Measurements from ENCODE around the gene SAMD11.

The SAMD11 gene

DNA sequence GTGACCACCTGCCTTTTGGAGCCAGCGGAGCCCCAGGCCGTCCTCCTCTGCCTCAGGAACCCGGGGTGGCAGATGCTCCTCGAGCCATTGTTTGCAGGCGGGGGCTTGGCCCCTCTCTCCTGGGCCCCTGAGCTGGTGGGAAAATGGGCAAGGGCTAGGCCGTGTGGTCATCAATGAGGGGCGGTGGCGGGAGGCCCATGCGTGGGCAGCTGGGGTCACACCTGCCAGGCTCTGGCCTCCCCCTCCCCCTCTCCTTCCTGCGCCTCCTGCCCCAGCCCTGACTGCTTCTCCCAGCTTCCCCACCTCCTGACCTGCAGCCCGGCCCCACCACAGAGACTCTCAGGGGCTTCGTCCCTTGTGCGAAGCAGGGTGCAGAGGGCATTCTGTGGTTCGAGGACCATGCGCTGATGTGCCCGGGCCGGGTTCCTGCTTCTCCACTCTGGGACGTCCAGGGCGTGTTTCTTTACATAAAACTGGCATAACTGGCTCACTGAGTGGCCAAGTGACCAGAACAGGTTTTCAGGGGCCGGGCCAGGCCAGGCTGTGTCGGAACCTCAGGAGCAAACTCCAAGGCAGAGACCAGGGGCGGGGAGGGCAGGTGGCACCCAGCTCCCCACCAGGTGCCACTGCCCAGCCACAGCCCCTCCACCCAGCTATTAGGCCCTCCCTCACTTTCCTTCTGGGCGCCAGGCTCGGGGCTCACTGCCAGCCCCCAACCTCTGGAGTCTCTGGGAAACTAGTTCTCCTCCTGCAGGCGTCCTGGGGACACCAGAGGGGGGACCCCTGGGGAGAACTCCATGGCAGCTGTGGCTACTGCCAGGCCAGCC, 9.3 kb downstream of the SAMD11 start:
- DNase-seq = no peak

DNA sequence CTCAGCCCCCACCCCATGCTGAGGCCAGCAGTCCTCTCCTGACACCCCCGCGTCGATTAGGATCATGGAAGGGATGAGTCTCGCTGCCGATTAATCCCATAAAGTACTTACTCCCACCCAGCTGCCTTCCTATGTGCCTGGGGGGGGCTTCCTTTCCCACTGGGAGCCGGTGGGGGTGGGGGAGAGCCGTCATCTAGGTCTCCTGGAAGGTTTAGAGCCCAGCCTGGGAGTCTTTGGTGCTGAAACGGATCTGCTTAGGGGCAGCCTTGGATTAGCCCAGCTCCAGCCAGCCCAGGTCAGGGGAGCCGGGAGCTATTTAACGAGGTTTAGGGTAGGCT, 9.8 kb downstream of the SAMD11 start:
- no peak for DNase-seq

DNA sequence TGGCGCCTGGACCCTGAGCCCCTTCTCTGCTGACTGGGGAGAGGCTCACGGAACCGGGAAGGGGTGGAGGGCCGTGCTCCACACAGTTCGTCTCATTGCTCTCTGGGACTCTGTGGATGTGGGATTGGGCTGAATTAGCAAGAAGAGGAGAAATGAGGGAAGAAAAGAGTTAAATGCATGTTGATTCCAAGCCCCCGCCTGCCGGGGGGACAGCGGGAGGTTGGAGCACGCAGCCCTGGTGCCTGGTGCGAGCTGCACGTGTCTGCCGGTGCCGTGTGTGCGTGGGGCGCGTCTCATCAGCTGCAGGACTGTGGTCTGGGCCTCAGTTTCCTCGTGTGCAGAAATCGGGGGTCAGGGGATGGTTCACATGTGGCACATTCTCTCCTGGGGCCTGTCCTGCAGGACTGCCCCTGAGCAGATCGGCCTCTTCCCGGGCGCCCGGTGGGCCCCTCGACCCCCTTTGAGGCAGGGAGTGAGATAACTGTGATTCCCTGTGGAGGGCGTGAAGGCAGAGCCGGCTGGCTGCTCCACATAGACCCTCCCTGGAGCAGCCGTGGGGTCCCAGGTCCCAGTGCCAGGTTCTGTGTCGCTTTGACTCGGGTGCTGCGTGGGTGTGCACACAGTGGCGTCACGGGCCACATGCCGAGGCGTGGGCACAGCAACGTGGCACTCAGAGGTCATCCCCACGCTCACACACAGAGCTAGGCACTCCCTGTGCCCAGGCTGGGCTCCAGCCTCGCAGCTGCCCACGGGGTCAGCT, 11.4 kb downstream of the SAMD11 start:
- no peak for DNase-seq

DNA sequence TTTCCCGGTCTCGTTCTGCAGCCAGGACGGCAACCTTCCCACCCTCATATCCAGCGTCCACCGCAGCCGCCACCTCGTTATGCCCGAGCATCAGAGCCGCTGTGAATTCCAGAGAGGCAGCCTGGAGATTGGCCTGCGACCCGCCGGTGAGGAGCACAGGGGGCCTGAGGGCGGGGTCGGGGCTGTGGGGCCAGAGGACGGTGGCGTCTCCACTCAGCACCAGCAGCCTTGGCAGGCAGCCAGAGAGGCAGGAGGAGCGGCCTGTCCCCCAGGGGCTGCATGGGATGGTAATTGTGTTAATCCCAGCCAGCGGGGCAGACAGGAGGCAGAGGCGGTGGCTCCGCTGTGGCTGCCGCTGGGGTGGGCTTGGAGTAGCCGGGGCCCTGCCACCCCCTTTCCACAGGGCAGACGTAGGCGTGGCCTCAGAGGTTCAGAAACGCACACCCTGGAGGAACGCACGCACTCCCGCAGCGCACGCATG, 12.1 kb downstream of the SAMD11 start:
- DNase-seq = peak; percentile 72

DNA sequence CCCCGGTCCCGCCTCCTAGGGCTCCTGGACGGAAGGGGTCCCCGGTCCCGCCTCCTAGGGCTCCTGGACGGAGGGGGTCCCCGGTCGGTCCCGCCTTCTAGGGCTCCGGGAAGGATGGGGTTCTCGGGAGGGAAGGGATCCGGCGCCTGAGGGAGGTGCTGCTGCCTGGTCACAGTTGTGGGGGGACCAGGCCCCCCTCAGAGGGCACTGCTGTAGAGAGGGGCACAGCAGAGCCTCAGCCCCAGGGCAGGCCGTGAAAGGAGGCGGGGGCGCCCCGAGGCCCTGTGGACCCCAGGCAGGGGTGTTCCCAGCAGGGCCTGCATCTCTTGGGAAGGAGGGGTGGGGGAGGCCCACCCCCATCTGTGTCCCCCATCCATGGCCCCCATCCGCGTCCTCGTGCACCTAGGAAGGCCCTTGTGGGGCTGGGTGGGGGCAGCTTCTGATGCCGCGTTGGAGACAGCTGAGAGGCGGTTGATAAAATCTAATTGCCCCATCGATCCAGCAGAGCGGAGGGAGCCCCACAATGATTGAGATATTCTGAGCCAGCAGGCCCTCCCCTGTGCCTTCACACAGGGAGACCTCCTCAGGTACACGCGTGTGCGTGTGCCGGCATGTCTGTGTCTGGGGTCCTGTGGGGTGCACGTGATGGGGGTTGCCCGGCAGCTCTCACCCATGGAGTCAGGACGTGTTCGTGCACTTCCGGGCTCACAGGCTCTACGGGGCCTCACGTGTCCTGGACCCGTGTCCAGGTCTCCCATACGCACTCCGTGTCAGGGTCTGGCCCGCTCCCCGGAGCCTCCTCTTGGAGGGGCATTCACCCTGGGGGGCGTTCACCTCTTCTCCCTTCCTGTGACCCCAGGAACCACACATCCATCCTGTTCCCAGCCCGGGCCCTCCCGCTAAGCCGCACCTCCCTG, 12.9 kb downstream of the SAMD11 start:
- no peak for DNase-seq

DNA sequence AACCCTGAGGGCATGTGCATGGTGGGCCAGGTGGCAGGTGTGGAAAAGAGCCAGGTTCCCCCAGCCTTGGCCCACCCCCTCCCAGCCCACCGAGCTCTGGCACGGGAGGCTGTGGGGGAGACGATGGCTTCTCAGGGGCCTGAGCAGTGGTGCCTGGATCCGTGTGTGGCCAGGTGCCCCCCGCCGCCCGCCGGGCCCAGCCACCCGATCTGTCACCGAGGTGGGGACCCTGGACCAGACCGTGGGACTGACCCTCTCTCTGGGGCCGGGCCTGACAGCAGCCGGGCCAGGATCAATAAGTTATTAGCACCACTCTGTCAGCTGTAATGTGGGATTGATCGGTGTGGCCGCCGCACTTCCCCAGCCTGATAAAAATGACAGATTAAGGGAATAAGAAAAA, 13.8 kb downstream of the SAMD11 start:
- no peak for DNase-seq

DNA sequence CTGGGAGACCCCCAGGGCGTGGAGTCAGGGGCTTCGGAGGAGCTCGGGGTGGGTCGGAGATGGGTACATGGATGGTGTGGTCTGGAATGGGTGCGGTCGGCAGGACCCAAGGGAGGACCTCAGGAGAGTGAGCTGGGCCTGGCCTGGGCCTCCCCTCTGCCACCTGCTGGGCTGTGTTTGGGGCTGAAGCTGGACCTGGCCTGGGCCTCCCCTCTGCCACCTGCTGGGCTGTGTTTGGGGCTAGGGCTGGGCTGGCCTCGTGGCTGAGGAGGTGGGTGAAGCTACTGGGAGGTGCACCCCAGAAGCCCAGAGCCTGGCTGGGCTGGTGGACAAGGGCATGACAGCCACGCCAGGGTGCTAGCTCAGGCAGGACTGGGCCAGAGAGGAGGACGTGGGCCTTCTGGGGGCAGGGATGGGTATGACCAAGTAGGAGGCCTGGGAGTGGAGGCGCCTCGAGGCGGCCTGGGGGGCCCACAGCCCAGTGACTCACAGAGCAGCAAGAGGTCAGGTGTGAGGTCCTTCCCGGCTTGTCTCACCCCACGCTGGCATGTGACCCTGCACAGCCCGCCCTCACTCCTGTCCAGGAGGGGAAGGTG, 14.5 kb downstream of the SAMD11 start:
- DNase-seq = peak; percentile 80

DNA sequence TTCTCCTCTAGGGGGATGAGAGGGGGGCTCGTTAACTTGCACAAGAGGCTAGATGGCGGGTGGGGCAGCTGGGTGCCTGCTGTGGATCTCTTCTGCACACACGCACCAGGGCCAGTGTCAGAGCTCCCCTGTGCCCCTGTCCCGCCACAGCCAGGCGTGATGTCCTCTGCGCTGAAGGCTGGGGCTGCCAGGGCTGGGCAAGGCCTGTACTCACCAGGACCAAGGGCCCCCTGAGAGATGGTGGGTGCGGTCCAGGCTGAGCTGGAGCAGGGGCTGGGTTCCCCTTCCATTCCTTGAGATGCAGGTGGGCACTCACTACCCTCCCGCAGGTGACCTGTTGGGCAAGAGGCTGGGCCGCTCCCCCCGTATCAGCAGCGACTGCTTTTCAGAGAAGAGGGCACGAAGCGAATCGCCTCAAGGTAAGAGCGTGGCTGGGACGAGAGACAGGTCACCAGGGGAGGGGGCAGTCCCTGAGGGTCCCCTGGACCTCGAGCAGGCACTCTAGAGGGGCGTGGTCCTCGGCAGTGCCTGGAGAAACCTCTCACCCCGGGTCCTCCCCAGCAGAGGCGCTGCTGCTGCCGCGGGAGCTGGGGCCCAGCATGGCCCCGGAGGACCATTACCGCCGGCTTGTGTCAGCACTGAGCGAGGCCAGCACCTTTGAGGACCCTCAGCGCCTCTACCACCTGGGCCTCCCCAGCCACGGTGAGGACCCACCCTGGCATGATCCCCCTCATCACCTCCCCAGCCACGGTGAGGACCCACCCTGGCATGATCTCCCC, 15.2 kb downstream of the SAMD11 start:
- DNase-seq = peak; percentile 72

DNA sequence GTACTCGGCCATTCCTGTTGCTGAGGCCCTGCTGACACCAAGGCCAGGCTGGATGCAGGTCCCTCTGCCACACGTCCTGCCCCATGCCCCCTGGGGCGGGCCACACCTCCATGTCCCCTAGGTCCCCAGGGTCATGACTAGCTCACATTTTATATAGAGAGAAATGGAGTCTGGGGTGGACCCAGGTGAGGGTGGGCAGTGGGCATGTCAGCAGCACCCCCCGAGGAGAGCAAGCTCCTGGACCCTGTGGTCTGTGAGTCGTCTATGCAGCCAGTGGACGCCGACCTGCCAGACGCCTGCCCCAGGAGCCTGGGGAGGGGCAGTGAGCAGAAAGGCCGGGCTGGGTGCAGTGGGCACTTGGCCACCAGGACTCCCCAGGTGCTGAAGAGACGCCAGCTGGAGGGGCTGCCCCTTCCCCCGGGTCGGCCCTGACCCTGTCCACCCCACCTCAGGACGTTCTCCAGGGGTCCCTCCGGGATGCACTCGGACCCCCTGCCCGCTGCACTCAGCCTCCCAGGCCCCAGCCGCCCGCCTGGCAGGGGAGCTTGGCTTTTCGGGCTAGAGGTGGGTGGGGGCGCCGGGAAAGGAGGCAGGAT, 15.9 kb downstream of the SAMD11 start:
- DNase-seq = no peak

DNA sequence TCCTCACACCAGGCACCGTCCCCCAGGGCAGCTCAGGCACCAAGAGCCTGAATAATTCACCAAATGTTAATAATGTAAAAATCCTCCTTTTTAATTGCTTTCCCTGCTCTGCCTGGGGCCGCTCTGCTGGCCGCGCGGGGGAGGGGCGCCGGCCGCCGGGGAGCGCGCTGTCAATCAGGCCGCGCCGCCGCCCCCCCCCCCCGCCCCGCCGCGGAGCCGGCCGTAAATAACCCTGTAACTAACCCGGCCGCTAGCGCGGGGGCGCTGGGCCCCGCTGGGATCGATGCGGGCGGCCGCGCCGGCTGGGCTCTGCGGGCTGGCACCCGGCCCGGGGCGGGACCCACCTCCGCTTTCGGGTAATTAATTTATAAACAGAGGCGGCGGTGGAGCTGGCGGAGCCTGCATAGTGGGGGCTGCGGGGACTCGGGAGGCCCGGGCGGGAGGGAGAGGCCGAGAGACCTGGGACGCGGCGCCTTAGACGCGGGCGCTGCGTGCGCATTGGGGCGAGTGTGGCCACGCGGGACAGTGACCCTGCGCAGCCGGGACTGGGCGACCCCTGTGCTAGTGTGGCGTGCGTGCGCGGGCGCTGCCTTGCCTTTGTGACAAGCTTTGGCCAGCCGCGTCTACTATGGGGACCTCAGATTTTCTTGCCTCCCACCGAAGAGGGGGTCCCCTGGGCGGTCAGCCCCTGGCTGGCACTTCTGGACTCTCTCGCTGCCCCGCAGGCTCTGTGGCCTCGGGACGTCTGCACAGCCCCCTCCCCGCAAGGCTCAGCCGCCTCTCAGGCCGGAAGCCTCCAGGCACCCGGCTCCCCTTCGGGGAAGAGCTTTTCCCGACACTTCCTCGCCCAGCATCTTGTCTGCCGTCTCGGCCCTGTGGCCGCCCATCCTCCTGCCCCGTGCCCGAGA, 16.6 kb downstream of the SAMD11 start:
- DNase-seq = peak; percentile 83

DNA sequence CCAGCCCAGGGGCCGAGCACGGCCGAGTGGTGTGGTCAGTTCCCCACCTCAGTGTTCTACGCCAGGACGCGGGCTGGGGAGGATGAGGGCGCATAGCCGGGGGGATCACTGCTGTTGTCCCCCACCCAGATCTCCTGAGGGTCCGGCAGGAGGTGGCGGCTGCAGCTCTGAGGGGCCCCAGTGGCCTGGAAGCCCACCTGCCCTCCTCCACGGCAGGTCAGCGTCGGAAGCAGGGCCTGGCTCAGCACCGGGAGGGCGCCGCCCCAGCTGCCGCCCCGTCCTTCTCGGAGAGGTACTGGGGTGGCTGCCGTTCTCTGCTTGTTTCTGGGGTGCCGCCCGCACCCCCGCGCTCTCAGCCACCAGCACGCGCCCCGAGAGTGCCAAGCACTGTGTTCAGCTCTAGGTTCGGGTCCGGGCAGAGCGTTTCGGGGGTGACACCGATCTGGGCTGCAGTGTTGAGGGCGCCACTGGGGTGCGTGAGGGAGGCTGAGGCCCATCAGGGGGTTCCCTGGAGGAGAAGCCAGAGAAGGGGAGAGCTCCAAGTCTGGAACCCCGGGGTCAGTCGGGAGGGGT, 17.4 kb downstream of the SAMD11 start:
- DNase-seq = no peak

DNA sequence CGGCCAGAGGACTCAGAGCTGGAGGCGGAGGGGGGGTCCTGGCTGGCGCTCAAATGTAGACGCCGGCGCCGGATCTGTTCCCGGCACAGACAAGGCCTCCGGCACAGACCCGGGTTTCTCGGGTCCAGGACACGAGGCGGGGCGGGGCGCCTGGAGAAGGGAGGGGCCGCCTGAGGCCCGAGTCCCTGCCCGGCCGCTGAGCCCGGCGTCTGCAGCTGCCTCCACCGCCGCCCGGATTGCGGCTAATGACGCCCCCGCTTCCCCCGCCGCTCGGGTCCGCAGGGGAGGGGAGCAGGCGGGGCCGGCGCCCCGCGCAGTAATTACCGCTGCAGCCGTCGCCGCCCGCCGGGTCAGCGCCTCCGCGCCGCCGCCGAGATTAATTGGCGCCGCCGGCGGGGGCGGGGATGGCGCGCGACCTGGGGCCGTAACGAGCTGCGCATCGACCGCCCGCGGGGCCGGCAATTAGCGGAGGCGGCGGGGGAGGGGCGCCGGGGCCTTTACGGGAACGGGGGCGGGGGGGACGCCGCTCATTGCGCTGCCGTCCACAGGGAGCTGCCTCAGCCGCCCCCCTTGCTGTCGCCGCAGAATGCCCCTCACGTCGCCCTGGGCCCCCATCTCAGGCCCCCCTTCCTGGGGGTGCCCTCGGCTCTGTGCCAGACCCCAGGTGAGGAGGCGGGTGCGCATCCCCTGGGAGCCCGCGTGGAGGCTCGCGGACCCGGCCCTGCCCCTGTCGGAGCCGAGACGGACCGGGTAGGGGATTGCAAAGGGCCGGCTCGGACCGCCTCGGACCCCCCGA, 18.1 kb downstream of the SAMD11 start:
- DNase-seq = peak; percentile 93

DNA sequence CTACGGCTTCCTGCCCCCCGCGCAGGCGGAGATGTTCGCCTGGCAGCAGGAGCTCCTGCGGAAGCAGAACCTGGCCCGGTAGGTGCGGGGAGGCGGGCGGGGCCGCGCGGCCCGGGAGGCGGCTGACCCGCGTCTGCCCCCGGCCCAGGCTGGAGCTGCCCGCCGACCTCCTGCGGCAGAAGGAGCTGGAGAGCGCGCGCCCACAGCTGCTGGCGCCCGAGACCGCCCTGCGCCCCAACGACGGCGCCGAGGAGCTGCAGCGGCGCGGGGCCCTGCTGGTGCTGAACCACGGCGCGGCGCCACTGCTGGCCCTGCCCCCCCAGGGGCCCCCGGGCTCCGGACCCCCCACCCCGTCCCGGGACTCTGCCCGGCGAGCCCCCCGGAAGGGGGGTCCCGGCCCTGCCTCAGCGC, 18.7 kb downstream of the SAMD11 start:
- no peak for DNase-seq

DNA sequence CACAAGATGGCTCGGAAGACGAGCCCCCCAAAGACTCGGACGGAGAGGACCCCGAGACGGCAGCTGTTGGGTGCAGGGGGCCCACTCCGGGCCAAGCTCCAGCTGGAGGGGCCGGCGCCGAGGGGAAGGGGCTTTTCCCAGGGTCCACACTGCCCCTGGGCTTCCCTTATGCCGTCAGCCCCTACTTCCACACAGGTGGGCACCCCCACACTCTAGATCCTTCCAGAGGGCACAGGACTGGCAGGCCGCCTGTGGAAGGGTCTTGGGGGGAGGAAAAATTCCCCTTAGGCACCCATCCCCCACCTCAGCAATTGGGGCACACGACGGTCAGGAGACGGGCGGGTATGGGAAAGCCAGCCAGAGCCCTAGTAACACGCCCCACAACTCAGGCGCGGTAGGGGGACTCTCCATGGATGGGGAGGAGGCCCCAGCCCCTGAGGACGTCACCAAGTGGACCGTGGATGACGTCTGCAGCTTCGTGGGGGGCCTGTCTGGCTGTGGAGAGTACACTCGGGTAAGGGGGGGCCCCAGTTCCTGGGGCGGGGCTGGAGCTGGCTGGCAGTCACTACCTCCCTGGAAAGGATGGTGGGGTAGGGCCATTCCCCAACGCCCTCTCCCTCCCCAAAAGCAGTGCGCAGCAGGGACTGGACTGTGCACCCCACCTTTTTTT, 19.3 kb downstream of the SAMD11 start:
- DNase-seq = no peak

DNA sequence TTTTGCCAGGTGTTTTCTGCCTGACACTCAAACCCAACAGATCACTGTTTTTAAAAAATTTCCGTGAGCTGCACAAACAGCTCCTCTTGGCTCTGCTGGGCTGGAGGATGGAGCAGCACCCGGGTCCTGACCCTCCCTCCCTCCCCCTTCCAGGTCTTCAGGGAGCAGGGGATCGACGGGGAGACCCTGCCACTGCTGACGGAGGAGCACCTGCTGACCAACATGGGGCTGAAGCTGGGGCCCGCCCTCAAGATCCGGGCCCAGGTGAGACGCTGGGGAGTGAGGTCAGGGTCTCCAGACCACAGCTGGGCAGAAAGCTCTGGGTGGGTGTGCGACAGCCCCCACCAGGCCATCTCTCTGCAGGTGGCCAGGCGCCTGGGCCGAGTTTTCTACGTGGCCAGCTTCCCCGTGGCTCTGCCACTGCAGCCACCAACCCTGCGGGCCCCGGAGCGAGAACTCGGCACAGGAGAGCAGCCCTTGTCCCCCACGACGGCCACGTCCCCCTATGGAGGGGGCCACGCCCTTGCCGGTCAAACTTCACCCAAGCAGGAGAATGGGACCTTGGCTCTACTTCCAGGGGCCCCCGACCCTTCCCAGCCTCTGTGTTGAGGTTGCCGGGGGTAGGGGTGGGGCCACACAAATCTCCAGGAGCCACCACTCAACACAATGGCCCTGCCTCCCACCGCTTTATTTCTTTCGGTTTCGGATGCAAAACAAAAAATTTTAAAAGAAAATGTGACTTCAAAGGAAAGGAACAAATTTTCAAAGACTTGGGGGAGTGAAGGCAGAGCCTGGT, 20.0 kb downstream of the SAMD11 start:
- DNase-seq = no peak

DNA sequence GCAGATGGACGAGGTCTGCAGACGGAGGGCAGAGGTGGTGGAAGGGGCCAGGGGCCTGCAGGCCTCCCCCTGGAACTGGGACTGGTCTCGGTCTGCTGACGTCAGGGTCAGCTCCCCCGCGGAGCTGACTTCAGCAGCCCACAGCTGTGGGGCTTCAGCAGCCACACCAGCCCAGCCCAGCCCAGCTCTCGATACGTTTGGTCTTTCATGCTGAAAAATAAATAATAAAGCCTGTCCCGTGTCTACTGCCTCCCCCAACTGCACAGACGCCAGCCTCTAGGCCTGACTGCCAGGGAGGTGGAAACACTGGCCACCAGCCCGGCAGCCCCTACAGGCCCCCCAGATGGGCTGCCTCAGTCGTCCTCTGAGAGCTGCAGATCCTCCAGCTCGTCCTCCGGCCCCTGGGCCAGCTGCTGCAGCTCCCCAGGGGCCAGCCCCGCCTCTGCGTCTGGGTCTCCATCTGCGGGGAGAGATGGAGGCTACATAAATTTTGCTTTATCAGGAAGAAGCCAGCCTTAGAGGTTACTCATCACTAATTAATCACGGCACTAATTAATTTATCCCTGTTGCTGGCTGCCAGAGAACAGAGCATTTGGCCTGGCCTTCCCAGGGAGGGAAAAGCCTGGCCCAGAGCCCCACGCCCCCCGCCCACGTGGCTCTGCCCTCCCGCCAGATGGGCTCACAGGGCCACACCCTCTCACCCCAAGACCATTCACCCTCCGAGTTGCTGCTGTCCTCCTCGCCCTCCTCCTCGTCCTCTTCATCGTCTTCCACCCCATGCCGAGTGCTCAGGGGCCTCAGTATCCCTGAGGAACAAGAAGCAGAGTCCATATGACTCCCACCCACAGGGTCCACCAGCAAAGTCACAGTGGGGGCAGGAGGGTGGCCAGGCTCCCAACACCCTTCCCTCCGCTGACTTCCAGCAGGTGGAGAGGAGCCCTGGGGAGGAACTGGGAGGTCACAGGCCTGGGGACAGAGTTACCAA, 20.9 kb downstream of the SAMD11 start:
- no peak for DNase-seq
